GM19023 (cell line): Measurements from ENCODE around the gene SLC10A1.
"Not testable (repeated sequence)": the region's sequence is repeated elsewhere in the genome, so short reads cannot be mapped to it uniquely, and the experiment has no call there.

Experiments used
- ATAC-seq: cut with Tn5 transposase; IDR thresholded peaks from one replicate; pipeline ENCODE4 v1.9.1; 2021; ENCODE audit warnings: mild to moderate bottlenecking, moderate library complexity; ENCODE audit not compliant: unreplicated experiment

Gene SLC10A1

GRCh38 chr14:69772082-69773017, 24.7 kb downstream of the SLC10A1 start:
- no peak for ATAC-seq

GRCh38 chr14:69771136-69771535, 25.9 kb downstream of the SLC10A1 start:
- no peak for ATAC-seq

GRCh38 chr14:69770559-69770958, 26.5 kb downstream of the SLC10A1 start:
- ATAC-seq: no peak

- no peak for ATAC-seq
Measured at GRCh38 chr14:69769623-69770022, 27.4 kb downstream of the SLC10A1 start.

- ATAC-seq: no peak
Measured at GRCh38 chr14:69768873-69769272, 28.2 kb downstream of the SLC10A1 start.

DNA sequence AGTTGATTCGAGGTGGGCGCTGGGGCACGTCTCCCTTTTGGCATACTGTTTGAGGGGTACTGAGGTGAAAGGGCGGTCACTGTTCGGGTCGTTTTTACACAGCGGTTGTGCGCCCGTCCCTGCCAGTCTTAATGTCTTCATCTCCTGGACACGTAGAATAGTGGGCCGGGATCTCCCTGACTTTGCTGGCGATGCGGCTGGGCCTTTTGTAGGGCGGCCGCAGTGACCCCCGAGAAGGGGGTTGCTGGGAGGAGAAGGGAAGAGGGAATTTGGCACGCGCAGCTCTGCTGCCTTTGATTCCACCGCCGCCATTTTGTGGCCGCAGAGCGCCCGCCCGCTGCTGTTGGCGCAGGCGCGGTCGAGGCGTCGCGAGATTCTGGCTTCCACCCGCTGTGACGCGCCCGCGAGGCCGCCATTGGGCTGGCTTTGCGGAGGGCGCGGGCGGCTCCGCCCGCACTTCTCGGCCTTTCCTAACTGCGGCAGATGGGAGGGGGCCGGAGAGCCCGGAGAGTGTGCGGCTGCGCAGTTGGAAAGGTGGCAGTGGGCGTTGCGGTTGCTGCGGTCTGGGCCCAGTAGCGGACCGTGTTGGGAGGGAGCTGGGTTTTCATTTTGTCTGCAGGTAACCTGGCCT, 29.6 kb downstream of the SLC10A1 start:
- peak; percentile 72 for ATAC-seq

GRCh38 chr14:69766984-69767368, 30.1 kb downstream of the SLC10A1 start, which contains the start of gene SRSF5:
Gene SRSF5 (plus strand): TSS chr14:69767142. CDS start chr14:69768157, 1,015 bp downstream.
- ATAC-seq: peak; percentile 81

DNA sequence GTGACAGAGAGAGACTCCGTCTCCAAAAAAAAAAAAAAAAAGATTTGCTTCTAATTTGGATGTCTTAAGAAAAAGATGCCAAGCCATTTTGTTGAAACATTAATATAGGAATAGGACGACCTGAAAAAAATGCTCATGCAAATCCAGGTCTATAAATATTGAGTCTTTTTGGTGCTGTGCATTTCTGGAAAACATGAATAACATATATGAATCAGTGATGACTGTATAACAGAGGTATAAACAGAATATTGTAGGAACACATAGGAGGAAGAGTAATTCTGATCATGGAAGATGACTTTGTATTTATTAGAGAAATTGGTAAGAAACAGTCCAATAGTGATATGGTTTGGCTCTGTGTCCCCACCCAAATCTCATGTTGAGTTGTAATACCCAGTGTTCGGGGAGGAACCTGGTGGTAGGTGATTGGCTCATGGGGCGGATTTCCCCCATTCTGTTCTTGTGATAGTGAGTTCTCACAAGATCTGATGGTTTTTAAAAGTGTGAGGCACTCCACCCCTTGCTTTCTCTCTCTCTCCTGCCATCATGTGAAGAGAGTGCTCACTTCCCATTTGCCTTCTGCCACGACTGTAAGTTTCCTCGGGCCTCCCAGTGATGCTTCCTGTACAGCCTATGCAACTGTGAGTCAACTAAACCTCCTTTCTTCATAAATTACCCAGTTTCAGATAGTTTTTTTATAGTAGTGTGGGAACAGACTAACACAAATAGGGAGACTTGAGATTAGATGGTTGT, 33.1 kb downstream of the SLC10A1 start:
- no peak for ATAC-seq

- no peak for ATAC-seq
Measured at GRCh38 chr14:69760810-69761209, 36.2 kb downstream of the SLC10A1 start.

- no peak for ATAC-seq
Measured at GRCh38 chr14:69756298-69756697, 40.7 kb downstream of the SLC10A1 start.

DNA sequence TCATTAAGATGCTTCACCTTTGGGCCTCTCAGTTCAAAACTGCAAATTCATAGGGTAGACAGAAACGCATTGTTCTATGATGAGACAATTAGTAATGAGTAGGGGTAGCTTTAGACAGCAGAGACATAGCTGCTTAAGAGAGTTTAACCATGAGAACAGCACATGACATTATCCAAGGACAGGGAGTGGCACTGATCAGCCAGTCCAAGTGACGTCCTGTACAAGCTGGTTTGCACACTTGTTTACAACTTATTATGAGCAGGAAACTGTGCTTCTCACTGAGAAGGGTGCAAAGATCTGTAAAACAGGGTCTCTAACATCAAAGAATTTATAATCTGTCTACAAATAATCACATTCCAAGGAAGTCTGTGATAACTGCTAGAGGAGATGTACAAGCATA, 41.3 kb downstream of the SLC10A1 start:
- no peak for ATAC-seq

DNA sequence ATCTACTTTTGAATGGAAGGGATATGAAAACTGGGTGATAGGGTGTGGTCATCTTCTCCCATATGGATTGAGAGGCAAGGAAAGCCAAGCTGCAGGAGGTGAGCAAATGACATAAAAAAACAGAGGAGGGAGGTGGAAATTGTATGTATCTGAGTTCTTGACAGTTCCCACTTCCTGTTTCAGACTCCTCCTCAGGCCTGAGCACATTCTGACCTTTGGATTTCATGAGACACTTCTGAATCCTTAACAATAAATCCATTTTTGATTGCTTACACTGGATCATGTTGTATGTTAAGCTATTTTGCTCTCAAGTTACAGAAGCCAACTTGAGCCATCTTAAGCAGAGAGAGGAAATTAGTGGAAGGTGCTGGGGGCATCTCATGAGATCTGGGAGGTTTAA, 41.7 kb downstream of the SLC10A1 start:
- ATAC-seq: no peak

GRCh38 chr14:69754487-69754886, 42.6 kb downstream of the SLC10A1 start:
- ATAC-seq: no peak

- ATAC-seq: no peak
Measured at GRCh38 chr14:69753860-69754259, 43.2 kb downstream of the SLC10A1 start.

DNA sequence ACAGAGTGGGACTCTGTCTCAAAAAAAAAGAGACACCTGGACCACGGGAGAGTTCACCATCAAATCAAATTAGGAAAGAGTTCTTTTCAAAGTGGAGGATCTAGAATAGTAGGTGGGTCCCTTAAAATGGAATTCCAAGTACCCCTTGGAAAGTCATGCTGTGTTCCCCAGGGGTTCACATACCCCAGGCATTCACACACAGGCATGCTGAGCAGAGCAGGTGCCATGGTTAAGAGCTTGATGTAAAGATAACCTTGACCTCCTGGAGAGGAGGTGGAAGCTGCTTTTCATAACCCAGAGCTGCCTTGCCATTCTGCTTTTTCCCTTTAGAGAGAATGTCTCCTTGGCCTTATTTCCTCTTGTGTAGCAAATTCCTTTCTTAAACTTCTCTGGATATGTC, 44.3 kb downstream of the SLC10A1 start:
- ATAC-seq: no peak

DNA sequence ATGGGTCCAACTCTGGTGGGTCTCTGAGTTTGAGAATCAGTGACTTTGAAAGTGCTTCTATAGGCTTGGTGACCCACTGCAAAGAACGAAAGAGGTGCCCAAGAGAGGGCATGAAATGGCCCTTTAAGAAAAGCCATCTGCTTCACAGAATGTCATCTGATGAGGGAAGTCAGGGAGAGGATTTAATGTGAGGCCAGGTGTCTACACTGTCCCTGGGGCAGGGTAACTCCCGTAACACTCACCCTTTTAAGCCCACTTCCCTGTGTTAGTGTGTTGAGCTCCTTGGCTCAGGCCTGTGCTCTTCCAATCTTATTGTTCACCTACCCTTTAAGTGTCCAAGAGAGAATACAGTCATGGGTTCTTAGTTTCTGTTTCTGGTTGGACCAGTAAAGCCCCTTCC, 46.5 kb downstream of the SLC10A1 start:
- no peak for ATAC-seq

DNA sequence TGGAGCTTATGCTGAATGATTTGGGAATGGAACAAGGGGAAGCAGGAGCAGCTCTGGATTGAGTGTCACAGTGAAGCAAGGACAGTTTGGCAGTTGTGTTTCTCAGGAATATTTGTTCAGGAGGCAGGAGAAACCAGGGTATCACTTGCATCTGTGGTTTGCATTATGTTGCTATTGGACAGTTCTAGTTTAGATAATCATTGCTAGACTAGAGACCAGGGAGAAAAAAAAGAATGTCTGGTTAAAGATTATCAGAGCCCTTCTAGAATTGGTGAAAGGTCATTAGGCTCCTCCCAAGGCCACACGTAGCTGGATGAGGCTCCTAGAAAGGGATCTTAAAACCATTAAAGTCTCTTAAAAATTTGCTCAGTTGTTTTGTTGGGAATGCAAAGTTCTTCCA, 47.1 kb downstream of the SLC10A1 start:
- no peak for ATAC-seq

GRCh38 chr14:69741055-69741454, 56.0 kb downstream of the SLC10A1 start:
- no peak for ATAC-seq

DNA sequence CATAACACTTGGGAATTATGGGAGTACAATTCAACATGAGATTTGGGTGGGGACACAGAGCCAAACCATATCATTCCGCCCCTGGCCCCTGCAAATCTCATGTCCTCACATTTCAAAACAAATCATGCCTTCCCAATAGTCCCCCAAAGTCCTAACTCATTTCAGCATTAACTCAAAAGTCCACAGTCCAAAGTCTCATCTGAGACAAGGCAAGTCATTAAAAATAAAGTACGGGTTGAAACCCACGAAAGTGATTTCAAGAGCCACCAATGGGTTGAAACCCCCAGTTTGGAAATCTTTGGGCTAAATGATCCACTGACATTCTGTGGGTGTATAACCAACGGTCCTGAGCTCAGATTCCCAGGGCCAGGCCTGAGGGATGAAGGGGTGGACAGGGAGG, 60.6 kb downstream of the SLC10A1 start:
- ATAC-seq: not testable (repeated sequence)

DNA sequence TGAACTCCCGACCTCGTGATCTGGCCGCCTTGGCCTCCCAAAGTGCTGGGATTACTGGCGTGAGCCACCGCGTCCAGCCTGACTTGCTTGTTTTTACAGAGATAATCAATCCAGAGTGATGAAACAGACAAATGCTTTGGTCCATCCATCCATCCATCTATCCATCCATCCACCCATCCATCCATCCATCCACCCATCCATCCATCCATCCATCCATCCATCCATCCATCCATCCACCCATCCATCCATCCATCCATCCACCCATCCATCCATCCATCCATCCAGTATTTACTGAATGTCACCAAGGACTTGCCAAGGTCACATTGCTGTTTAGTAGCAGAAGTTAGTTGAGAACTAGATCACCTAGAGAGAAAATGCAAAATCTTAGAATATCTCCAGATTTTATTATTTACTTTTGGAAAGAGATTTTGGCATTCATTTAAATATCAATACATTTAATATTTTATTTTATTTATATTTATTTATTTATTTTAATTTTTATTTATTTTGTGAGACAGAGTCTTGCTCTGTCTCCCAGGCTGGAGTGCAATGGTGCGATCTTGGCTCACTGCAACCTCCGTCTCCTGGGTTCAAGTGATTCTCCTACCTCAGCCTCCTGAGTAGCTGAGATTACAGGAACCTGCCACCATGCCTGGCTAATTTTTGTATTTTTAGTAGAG, 65.0 kb downstream of the SLC10A1 start:
- ATAC-seq: not testable (repeated sequence)

GRCh38 chr14:69727860-69728259, 69.2 kb downstream of the SLC10A1 start:
- ATAC-seq: no peak
